HUES48 (cell line): ENCODE measurements around the gene UBE2E3.
A peak's percentile ranks its signal among the peaks of the same experiment; 100 is the strongest.

Experiments used
- H3K27ac ChIP-seq: one replicate; pipeline ENCODE4 v1.7.0; 2013; ENCODE audit warnings: low read depth, low read length, inconsistent platforms
- H3K27me3 ChIP-seq: 2 replicates; pipeline ENCODE4 v1.6.1; 2013; ENCODE audit warnings: mild to moderate bottlenecking, low read length; ENCODE audit not compliant: control insufficient read depth, insufficient read depth
- H3K36me3 ChIP-seq: 2 replicates; pipeline ENCODE4 v1.6.1; 2013; ENCODE audit warnings: low read length; ENCODE audit not compliant: control insufficient read depth, insufficient read depth
- H3K4me1 ChIP-seq: 2 replicates; pipeline ENCODE4 v1.6.1; 2013; ENCODE audit warnings: mild to moderate bottlenecking, low read length; ENCODE audit not compliant: control insufficient read depth, insufficient read depth
- H3K4me3 ChIP-seq: 2 replicates; pipeline ENCODE4 v1.5.1; 2013; ENCODE audit warnings: mild to moderate bottlenecking, low read depth, low read length
- H3K9ac ChIP-seq: 2 replicates; pipeline ENCODE4 v1.6.1; 2013; ENCODE audit warnings: mild to moderate bottlenecking, low read depth, low read length, moderate library complexity
- H3K9me3 ChIP-seq: 2 replicates; pipeline ENCODE4 v1.6.1; 2013; ENCODE audit warnings: low read length; ENCODE audit not compliant: control insufficient read depth, insufficient read depth

Gene UBE2E3

DNA sequence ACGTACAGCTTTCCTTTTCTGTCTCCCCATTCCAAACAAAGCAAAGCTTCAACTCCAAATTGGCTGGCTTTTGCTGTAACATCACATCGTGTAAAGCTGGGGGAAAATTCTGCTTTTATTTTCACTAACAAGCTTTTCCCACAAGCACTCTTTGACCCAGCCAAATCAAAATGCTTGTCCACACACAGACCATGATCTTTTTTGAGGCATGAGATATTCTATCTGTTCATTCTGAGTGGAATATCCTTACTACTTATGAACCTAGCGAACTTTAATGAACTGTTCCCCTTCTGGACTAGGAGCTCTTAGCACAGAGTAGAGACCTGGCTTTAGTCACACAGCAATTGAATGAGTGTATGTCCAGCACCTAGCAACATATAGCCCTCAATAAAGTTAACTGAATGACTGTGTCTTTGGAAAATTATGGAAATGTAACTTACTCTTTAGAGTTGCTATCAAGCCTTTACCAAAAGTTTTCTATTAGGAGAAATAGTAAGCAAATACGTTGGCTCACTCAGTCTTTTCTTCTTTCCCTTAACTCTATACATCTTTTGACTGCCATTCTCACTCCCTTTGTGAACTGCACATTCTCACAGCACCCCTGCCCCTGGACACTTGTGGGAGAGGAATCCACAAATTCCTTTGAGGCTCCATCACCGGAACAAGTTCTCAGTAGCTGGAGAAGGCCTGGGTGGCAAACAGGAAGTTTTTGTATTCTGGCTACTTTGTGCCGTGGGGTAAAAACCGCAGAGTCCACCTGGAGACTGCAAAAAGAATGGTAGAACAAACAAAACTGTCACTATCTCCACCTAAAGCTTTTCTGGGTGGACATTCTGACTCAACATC lies 1.3 kb upstream of the UBE2E3 start:
- Histone ChIP-seq H3K9ac (no peak overlapping the region), H3K27me3 (no peaks in the 10 kb centered on the region), H3K27ac (peak overlapping the region; percentile 7), H3K4me3 (peak overlapping the region; percentile 67), H3K9me3 (no peaks in the 10 kb centered on the region), H3K4me1 (peaks cover 38% of the 10 kb centered on the region), H3K36me3 (peaks cover 14% of the 10 kb centered on the region)

DNA sequence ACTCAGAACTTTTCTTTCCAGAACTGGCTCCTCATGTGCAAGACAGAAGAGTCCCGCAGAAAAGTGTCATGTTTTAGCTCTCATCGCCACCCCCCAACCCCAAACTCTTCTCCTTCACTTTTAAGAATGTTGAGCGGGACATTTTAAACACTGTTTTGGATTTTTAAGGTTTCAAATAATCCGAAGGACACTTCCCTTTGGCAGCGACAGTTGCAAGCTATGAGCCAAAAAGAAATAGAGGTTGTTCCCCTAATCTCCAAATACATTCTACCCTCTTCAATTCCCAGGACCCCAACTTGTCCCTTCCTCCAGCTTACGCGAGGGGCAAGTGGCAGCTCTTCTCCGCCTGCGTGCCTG lies 678 bp upstream of the UBE2E3 start:
- Histone ChIP-seq H3K9me3 (no peaks in the 10 kb centered on the region), H3K27ac (peak overlapping the region; percentile 74), H3K4me3 (peak overlapping the region; percentile 67), H3K4me1 (peaks cover 43% of the 10 kb centered on the region), H3K36me3 (peaks cover 18% of the 10 kb centered on the region), H3K27me3 (no peaks in the 10 kb centered on the region), H3K9ac (peak overlapping the region; percentile 77)

DNA sequence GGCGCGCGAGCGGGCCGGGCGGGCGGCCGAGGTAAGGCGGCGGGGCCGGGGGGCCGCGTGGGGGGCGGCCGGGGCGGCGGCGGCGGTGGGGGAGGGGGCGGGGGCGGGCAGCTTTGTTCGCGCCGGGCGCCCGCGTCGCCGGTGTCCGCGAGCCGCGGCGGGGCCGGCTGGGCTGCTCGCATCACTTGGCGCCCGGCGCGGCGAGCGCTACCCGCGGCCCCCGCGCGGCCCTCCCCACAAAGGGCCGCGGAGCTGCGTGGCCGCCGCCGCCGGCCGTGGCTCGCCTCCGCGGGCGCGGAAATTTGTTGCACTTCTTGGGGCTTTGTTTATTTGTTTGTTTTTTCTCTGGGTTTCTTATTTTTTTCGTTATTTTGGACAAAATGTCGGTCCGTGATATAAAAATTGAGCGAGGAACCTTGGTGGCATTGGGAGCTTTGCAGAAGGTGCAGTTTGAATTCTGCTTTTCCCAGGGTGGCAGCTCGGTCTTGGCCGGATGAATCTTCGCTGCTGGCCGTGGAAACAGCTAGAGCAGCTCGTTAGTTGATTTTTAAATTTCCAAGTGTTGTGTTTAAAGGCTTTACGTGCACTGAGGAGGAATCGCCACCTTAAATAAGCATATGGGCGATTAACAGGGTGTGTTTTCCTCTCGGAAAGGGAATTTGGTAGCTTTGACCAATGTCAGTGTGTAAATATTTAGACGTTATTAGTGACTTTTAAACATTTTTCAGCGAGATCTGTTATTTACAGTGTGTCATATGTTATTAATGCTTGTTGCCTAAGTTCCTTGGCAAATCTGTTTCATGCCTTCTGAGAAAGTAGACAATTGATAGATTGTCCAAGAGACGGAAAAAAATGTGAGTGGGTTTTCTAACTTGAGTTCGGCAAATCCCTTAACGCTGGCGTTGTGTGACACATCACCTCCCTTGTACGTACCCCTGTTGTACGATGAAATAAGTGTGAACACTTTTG lies 822 bp downstream of the UBE2E3 start:
- Histone ChIP-seq H3K9ac (peak overlapping the region; percentile 55), H3K27ac (peak overlapping the region; percentile 74), H3K27me3 (no peaks in the 10 kb centered on the region), H3K9me3 (no peaks in the 10 kb centered on the region), H3K4me1 (peaks cover 47% of the 10 kb centered on the region), H3K36me3 (peaks cover 26% of the 10 kb centered on the region), H3K4me3 (peak overlapping the region; percentile 71)

DNA sequence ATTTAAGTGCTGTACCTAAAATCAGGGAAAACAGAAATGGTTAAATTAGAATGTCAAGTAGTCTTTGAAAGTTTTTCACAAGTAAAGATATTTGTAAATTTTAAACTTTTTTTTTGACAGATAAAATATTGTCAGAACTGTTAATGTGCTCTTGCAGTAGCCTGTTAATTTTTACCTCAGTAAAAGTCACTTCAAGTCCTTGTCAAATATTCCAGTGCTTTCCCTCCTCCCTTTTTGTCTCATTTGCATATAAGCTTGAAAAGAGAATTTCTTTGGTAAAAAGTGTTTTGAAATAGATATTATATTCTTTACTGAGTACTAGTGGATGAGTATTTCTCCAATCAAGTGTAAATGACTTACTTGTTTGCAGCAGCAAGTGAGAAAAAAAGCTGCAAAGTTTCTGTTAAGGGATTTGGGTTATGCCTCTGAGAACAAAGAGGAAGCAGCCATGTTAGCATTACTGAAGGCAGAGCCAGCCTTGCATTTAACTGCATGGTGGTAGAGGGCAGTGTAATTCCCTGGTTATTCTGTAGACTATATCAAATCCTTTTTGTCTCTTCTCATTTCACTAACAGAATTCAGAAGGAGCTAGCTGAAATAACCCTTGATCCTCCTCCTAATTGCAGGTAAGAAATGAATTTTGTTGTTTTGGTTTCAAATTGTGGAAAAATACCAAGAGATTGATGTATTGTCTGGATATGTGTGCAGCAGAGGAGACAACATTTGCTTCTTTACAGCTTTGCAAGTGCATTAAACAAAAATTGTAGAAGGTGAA lies 3.2 kb downstream of the UBE2E3 start:
- Histone ChIP-seq H3K36me3 (peaks cover 26% of the 10 kb centered on the region), H3K4me3 (peak overlapping the region; percentile 55), H3K27me3 (no peaks in the 10 kb centered on the region), H3K27ac (peak overlapping the region; percentile 94), H3K9ac (peak overlapping the region; percentile 78; the same call in 1 of the 2 replicates), H3K4me1 (peaks cover 68% of the 10 kb centered on the region), H3K9me3 (no peaks in the 10 kb centered on the region)

DNA sequence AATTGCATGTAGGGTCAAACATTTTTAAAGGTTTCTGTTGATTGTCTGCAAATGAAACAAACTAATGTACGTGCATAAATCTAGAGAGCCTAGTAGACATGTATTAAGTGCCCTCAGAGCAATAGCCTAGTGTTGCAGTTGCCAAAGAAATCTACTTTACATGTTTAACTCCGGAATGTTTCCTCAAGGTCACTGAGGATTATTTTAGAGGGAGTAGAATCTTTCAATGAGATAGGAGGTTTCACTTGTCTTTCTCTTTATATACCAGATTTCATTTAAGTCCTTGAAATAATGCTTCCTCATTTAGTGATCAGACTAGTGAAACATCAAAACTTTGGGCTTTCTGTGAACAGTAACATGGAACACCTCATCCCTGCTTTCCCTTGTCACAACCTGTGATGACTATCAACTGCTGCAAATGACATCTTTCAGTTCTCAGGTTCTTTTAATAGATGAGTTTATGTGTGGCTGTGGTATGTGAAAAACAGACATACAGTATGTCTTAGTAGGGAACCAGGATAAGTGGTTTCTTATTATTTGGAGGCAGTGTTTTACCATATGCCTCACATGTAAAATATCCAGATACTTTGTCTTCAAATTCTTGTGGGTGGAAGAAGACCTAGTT lies 5.5 kb downstream of the UBE2E3 start:
- Histone ChIP-seq H3K27ac (no peak overlapping the region), H3K4me1 (peaks cover 62% of the 10 kb centered on the region), H3K4me3 (no peak overlapping the region)

DNA sequence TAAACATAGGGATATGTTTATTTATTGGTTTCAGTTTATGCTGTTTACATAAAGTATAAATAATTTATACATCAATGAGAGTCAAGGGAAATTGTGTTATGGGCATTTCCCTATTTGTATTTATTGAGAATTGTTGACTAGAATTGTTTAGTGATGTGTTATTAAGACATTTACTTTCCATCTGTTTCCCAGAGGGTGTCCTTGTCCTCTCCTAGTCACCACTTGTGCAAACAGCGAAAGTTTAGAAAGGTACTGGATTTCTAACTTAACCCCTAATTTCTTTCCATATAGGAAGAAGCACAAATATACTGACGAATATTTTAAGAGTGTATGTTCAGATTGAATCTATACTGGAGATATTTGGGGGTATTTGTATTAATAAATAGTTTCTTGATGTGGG lies 6.7 kb downstream of the UBE2E3 start:
- no peak overlapping the region for H3K4me3 ChIP-seq
- H3K4me1 ChIP-seq: peaks cover 68% of the 10 kb centered on the region
- H3K27me3 ChIP-seq: no peaks in the 10 kb centered on the region
- H3K27ac ChIP-seq: no peak overlapping the region
- H3K36me3 ChIP-seq: peaks cover 28% of the 10 kb centered on the region
- no peaks in the 10 kb centered on the region for H3K9me3 ChIP-seq
- H3K9ac ChIP-seq: no peak overlapping the region

More for the DNA sequence above, 5.5 kb downstream of the UBE2E3 start:
- no peak overlapping the region for H3K9ac ChIP-seq
- H3K36me3 ChIP-seq: peaks cover 29% of the 10 kb centered on the region
- no peaks in the 10 kb centered on the region for H3K9me3 ChIP-seq
- H3K27me3 ChIP-seq: no peaks in the 10 kb centered on the region

DNA sequence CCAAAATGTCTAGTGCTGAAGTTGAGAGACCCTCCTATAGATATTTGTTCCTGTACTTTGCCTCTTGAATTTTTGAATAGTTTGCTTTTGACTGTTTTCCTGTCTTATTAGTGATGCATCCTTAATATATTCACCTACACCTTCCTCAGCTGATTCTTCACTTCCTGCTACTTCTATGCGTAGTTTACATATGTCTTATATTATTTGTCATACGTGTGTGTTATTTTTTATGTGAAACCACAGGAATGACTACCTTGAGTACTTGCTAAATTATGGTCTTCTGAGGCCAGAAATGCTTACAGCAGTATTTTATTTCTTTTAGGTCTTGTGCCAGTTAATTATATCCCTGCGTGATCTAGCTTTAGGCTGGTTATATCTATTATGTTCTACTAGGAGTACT lies 9.9 kb downstream of the UBE2E3 start:
- Histone ChIP-seq H3K27ac (no peak overlapping the region), H3K4me3 (no peak overlapping the region), H3K36me3 (peaks cover 5% of the 10 kb centered on the region), H3K9ac (no peak overlapping the region), H3K4me1 (peaks cover 42% of the 10 kb centered on the region), H3K9me3 (no peaks in the 10 kb centered on the region), H3K27me3 (no peaks in the 10 kb centered on the region)

DNA sequence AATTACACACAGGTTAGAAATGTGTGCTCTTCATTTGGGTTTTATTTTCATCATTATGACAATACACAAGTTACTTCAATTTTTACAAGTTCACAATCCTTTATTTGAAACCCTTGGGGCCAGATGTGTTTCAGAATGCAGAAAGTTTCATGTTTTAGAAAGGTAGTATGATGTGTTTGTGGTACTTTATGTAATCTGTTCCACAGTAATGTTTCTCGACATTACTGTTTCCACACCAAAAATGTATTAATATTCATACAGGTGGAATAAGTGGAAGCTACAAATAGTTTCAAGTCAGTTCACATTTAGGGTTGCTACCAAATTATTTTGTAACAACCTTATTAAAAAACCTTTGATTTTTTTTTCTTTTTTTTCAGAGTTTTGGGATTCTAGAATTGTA lies 10.4 kb downstream of the UBE2E3 start:
- no peak overlapping the region for H3K27ac ChIP-seq
- no peaks in the 10 kb centered on the region for H3K9me3 ChIP-seq
- peaks cover 38% of the 10 kb centered on the region for H3K4me1 ChIP-seq
- H3K4me3 ChIP-seq: no peak overlapping the region
- peaks cover 3% of the 10 kb centered on the region; the same call in 1 of the 2 replicates for H3K36me3 ChIP-seq
- no peak overlapping the region for H3K9ac ChIP-seq
- H3K27me3 ChIP-seq: no peaks in the 10 kb centered on the region

DNA sequence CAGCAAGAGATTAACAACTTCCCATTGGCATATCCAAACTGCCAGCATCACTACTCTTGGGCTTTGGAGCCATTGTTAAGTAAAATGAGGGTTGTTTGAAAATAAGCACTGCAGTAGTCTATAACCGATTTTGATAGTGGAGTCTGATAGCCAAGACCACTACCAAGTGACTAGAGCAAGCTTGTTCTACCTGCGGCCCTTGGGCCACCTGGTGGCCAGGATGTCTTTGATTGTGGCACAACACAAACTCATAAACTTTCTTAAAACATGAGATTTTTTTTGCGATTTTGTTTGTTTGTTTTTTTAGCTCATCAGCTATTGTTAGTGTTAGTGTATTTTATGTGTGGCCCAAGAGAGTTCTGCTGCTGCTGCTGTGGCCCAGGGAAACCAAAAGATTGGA lies 11.0 kb downstream of the UBE2E3 start:
- H3K9ac ChIP-seq: no peak overlapping the region
- peaks cover 38% of the 10 kb centered on the region for H3K4me1 ChIP-seq
- H3K36me3 ChIP-seq: peaks cover 3% of the 10 kb centered on the region; the same call in 1 of the 2 replicates
- H3K4me3 ChIP-seq: no peak overlapping the region
- H3K27me3 ChIP-seq: no peaks in the 10 kb centered on the region
- H3K27ac ChIP-seq: no peak overlapping the region
- H3K9me3 ChIP-seq: no peaks in the 10 kb centered on the region

DNA sequence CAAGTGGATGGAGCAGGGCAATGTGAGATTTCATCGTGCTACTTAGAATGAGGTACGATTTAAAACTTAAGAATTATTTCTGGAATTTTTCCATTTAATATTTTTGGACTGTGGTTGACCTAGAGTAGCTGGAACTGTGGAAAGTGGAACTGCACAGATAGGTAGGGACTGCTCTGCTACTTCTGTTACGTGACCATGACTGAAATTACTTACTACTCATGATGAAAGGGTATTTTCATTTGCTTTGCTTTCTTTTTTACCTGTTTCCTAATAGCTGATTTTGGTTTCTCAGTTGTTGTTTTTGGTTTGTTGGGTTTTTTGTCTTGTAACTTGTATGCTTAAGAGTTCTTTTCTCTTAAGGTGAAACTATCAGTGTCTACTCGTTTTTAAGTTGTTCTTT lies 11.4 kb downstream of the UBE2E3 start:
- H3K4me3 ChIP-seq: no peak overlapping the region
- H3K9me3 ChIP-seq: no peaks in the 10 kb centered on the region
- no peak overlapping the region for H3K9ac ChIP-seq
- no peaks in the 10 kb centered on the region for H3K27me3 ChIP-seq
- H3K4me1 ChIP-seq: peaks cover 35% of the 10 kb centered on the region
- H3K27ac ChIP-seq: no peak overlapping the region
- peaks cover 3% of the 10 kb centered on the region; the same call in 1 of the 2 replicates for H3K36me3 ChIP-seq
